ENCODE results near the gene LAMP2.

The LAMP2 gene

GRCh38 chrX:120464411-120464810 lies 4.7 kb downstream of the LAMP2 start:
- H3K27me3 Mint-ChIP-seq (ENCODE audit: low read depth, poor library complexity), result no peaks in the 10 kb centered on the region

GRCh38 chrX:120463241-120463640 lies 5.9 kb downstream of the LAMP2 start:
- Mint-ChIP-seq H3K36me3 (ENCODE audit: low read depth) (no peaks in the 10 kb centered on the region), H3K9me3 (peaks cover 16% of the 10 kb centered on the region), H3K27ac (no peak overlapping the region), H3K27me3 (ENCODE audit: low read depth, poor library complexity) (no peaks in the 10 kb centered on the region), H3K4me3 (no peak overlapping the region), H3K4me1 (peaks cover 10% of the 10 kb centered on the region)
- TF ChIP-seq CTCF (IDR thresholded peaks at IDR 0.05), result no peak
- no peak for DNase-seq

More at GRCh38 chrX:120464411-120464810, 4.7 kb downstream of the LAMP2 start:
- no peak overlapping the region for H3K27ac Mint-ChIP-seq
- no peak for TF ChIP-seq CTCF (IDR thresholded peaks at IDR 0.05)
- H3K4me3 Mint-ChIP-seq, result no peak overlapping the region
- H3K4me1 Mint-ChIP-seq, result peaks cover 15% of the 10 kb centered on the region
- DNase-seq, result no peak
- no peaks in the 10 kb centered on the region for H3K36me3 Mint-ChIP-seq (ENCODE audit: low read depth)
- H3K9me3 Mint-ChIP-seq, result peaks cover 22% of the 10 kb centered on the region

GRCh38 chrX:120462370-120462769 lies 6.7 kb downstream of the LAMP2 start:
- peaks cover 2% of the 10 kb centered on the region for H3K4me1 Mint-ChIP-seq
- H3K4me3 Mint-ChIP-seq, result no peak overlapping the region
- no peaks in the 10 kb centered on the region for H3K36me3 Mint-ChIP-seq (ENCODE audit: low read depth)
- no peak overlapping the region for H3K27ac Mint-ChIP-seq
- H3K27me3 Mint-ChIP-seq (ENCODE audit: low read depth, poor library complexity), result no peaks in the 10 kb centered on the region
- no peak for DNase-seq
- peaks cover 13% of the 10 kb centered on the region for H3K9me3 Mint-ChIP-seq
- no peak for TF ChIP-seq CTCF (IDR thresholded peaks at IDR 0.05)

- no peaks in the 10 kb centered on the region for H3K4me1 Mint-ChIP-seq
- peaks cover 2% of the 10 kb centered on the region for H3K36me3 Mint-ChIP-seq (ENCODE audit: low read depth)
- no peak overlapping the region for H3K4me3 Mint-ChIP-seq
- TF ChIP-seq CTCF (IDR thresholded peaks at IDR 0.05), result no peak
- no peak overlapping the region for H3K27ac Mint-ChIP-seq
- peaks cover 7% of the 10 kb centered on the region for H3K9me3 Mint-ChIP-seq
- DNase-seq, result no peak
- H3K27me3 Mint-ChIP-seq (ENCODE audit: low read depth, poor library complexity), result no peaks in the 10 kb centered on the region
Observed at GRCh38 chrX:120459309-120459708, 9.8 kb downstream of the LAMP2 start.

- peaks cover 12% of the 10 kb centered on the region for H3K36me3 Mint-ChIP-seq (ENCODE audit: low read depth)
- no peaks in the 10 kb centered on the region for H3K27me3 Mint-ChIP-seq (ENCODE audit: low read depth, poor library complexity)
- no peak overlapping the region for H3K27ac Mint-ChIP-seq
- no peaks in the 10 kb centered on the region for H3K4me1 Mint-ChIP-seq
- DNase-seq, result no peak
- no peak overlapping the region for H3K4me3 Mint-ChIP-seq
- peaks cover 14% of the 10 kb centered on the region for H3K9me3 Mint-ChIP-seq
- TF ChIP-seq CTCF (IDR thresholded peaks at IDR 0.05), result no peak
Observed at GRCh38 chrX:120457766-120458180, 11.3 kb downstream of the LAMP2 start.

GRCh38 chrX:120456973-120457372 lies 12.1 kb downstream of the LAMP2 start:
- Mint-ChIP-seq H3K27me3 (ENCODE audit: low read depth, poor library complexity) (peaks cover 3% of the 10 kb centered on the region), H3K36me3 (ENCODE audit: low read depth) (peaks cover 17% of the 10 kb centered on the region), H3K27ac (no peak overlapping the region), H3K4me1 (no peaks in the 10 kb centered on the region), H3K4me3 (no peak overlapping the region), H3K9me3 (peaks cover 19% of the 10 kb centered on the region)
- no peak for DNase-seq
- TF ChIP-seq CTCF (IDR thresholded peaks at IDR 0.05), result no peak
